Measurements from ENCODE around the gene MINDY4. TPM values are rescaled to one million over a fixed set of nuclear protein-coding genes. Genes with fewer than 3 reads are reported as not detected.

The MINDY4 gene
- polyA plus RNA-seq, 1 experiment, result 2.3 TPM

DNA sequence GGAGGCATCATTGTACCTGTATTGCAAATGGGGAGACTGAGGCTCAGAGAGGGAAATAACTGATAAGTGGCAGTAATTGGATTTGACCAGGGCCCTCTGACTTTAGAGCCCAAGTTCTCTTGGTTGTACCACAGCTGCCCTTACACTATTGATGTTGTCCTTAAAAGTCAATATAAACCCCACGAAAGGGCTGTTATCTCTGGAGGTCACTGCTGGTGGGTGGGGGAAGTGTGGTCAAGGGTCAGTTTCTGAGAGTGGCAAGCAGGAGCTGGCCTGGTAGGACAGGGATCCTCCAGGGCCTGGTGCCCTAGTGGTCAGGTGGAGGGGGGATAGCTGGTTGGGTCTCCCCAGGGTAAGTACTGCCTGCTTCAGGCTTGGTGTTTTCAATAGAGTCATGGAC is 96.3 kb downstream of the MINDY4 start:
- Histone ChIP-seq H3K27me3 (ENCODE audit: control insufficient read depth, insufficient read depth, low read length) (peaks cover 1% of the 10 kb centered on the region), H3K36me3 (ENCODE audit: control insufficient read depth, insufficient read depth, low read length) (no peaks in the 10 kb centered on the region), H3K4me3 (ENCODE audit: low read depth, low read length) (no peak overlapping the region)
- POLR2A ChIA-PET, result no interaction called here
- TF ChIP-seq, protein P1, sequence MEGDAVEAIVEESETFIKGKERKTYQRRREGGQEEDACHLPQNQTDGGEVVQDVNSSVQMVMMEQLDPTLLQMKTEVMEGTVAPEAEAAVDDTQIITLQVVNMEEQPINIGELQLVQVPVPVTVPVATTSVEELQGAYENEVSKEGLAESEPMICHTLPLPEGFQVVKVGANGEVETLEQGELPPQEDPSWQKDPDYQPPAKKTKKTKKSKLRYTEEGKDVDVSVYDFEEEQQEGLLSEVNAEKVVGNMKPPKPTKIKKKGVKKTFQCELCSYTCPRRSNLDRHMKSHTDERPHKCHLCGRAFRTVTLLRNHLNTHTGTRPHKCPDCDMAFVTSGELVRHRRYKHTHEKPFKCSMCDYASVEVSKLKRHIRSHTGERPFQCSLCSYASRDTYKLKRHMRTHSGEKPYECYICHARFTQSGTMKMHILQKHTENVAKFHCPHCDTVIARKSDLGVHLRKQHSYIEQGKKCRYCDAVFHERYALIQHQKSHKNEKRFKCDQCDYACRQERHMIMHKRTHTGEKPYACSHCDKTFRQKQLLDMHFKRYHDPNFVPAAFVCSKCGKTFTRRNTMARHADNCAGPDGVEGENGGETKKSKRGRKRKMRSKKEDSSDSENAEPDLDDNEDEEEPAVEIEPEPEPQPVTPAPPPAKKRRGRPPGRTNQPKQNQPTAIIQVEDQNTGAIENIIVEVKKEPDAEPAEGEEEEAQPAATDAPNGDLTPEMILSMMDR (IDR thresholded peaks at IDR 0.05; ENCODE audit: insufficient read depth, low read depth, low read length), result no peak
- CTCF ChIA-PET, result no interaction called here
- no peak for DNase-seq (ENCODE audit: low read depth)

DNA sequence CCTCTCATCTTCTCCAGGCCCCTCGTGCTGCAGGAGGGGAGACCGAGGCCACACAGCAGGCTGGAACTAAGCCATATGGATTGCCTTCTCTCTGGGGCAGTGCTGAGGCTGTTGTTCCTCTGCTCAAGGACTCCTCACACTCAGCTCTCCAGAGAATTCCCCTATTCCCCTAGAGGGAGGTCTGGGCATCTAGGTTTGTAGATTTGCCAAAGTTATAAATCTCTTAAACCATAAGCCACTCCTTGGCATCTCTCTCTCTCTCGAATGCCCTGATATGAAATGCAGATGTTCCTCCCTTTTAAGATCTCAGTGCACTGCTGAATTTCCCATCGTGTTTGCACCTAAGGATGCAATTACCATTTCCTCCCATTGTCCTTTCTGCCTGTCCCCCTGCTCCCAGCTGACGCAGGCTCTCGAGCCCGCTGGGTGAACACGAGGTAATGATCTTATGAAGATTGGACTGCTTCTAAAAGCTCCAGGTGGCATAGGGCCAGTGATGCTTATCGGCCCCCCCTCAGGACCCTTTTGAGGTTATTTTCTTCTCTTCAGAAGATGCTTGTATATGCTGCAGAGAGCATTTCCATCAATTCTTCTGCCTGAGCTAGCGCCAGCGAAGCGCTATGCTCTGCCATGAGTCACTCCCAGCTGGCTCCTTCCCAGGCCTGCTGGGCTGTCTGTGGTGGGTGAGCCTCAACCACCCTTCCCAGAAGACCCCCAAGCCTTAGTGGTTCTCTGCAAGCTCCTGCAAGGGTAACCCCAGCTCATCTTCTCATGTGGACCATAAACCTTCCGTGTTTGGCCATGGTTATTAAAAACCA is 98.8 kb downstream of the MINDY4 start:
- Histone ChIP-seq H3K4me3 (ENCODE audit: low read depth, low read length) (no peak overlapping the region), H3K36me3 (ENCODE audit: control insufficient read depth, insufficient read depth, low read length) (peaks cover 3% of the 10 kb centered on the region; the same call in 1 of the 2 replicates), H3K27me3 (ENCODE audit: control insufficient read depth, insufficient read depth, low read length) (peaks cover 1% of the 10 kb centered on the region)
- POLR2A ChIA-PET, result no interaction called here
- CTCF ChIA-PET, result no interaction called here
- no peak for DNase-seq (ENCODE audit: low read depth)
- TF ChIP-seq, protein P1 (IDR thresholded peaks at IDR 0.05; ENCODE audit: insufficient read depth, low read depth, low read length), result no peak

DNA sequence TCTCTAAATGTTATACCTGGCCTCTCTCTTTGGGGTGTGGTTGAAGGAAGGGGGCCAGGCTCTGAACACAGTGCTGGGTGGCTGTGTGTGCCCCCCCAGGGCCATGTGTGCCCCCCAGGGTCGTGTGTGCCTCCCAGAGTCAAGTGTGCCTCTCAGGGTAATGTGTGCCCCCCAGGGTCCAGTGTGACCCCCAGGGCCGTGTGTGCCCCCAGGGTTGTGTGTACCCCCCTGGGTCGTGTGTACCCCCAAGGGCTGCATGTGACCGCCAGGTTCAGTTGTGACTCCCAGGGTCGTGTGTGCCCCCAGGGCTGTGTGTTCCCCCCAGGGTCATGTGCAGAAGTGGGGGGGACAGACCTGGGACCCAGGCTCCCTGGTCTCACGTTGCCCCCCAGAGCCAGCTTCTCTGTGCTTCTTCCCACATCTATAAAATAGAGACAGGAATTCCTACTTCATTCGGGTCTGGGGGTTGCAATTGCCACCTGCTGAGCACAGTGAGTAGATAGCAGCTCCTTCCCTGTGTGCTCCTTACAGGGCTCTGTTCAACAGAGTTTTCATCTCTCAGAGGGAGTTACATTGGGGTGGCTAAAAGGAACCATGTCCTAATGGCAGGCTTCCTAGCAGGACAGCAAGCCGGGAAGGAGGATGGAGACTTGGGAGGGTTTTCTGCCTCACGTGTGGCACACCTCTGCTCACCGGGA is 99.8 kb downstream of the MINDY4 start:
- ChIA-PET POLR2A (no interaction called here), CTCF (no interaction called here)
- peaks cover 3% of the 10 kb centered on the region; the same call in 1 of the 2 replicates for H3K36me3 ChIP-seq (ENCODE audit: control insufficient read depth, insufficient read depth, low read length)
- no peak overlapping the region for H3K4me3 ChIP-seq (ENCODE audit: low read depth, low read length)
- TF ChIP-seq, protein P1 (IDR thresholded peaks at IDR 0.05; ENCODE audit: insufficient read depth, low read depth, low read length), result no peak
- H3K27me3 ChIP-seq (ENCODE audit: control insufficient read depth, insufficient read depth, low read length), result peaks cover 1% of the 10 kb centered on the region
- DNase-seq (ENCODE audit: low read depth), result no peak

DNA sequence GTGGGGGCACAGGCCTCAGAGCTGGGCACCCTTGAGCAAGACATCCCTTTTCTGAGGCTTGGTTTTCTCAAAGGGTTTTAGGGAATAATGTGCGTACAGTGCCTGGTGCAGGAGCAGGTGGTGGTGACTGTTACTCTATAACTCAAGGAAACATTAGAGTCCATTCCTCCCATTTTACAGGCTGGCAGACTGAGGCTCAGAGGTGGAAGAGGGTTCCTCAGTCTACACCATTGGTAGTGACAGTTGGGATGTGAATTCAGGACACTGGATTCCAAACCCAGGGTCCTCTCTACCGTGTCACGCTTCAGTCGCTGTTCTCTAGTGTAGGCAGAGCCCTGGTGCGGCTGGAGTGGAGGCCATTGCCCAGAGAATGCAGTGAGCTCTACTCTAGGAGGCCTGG is 100.4 kb downstream of the MINDY4 start:
- TF ChIP-seq, protein P1 (IDR thresholded peaks at IDR 0.05; ENCODE audit: insufficient read depth, low read depth, low read length), result no peak
- peaks cover 3% of the 10 kb centered on the region; the same call in 1 of the 2 replicates for H3K36me3 ChIP-seq (ENCODE audit: control insufficient read depth, insufficient read depth, low read length)
- CTCF ChIA-PET, result interaction anchor here (1.3 kb wide), 1 partner anchor 14 kb away, joined by 3 read pairs; no protein-coding TSS in a partner anchor
- DNase-seq (ENCODE audit: low read depth), result no peak
- H3K4me3 ChIP-seq (ENCODE audit: low read depth, low read length), result no peak overlapping the region
- H3K27me3 ChIP-seq (ENCODE audit: control insufficient read depth, insufficient read depth, low read length), result peaks cover 1% of the 10 kb centered on the region
- POLR2A ChIA-PET, result no interaction called here

DNA sequence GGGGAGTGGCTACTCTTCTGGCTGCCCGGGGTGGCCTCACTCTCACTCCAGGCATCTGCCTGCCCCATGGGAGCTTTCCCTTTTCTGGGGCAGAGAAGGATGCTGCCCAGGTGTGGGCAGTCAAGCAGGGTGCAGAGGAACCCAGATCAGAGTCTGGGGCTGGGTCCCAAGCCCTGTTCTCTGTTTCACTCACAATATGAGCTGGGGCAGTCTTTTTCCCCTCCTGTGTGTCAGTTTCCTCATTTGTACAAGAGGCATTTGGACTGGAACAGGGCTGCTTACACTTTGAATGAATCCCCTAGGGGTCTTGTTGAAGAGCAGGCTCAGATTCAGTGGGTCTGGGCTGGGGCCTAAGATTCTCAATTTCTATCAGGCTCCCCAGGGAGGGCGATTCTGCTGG is 102.0 kb downstream of the MINDY4 start:
- TF ChIP-seq, protein P1 (IDR thresholded peaks at IDR 0.05; ENCODE audit: insufficient read depth, low read depth, low read length), result no peak
- no peak for DNase-seq (ENCODE audit: low read depth)
- ChIA-PET POLR2A (no interaction called here), CTCF (interaction anchor here (1.0 to 1.3 kb wide), 4 partner anchors 9 to 65 kb away, joined by 3 to 4 read pairs (median 3); no protein-coding TSS in a partner anchor)
- H3K27me3 ChIP-seq (ENCODE audit: control insufficient read depth, insufficient read depth, low read length), result no peaks in the 10 kb centered on the region
- peaks cover 3% of the 10 kb centered on the region; the same call in 1 of the 2 replicates for H3K36me3 ChIP-seq (ENCODE audit: control insufficient read depth, insufficient read depth, low read length)
- no peak overlapping the region for H3K4me3 ChIP-seq (ENCODE audit: low read depth, low read length)

Data from BJ (cell line).